COR-L47 (cell line): Measurements from ENCODE around the gene NUP210L.
"Not testable (repeated sequence)": the region's sequence is repeated elsewhere in the genome, so short reads cannot be mapped to it uniquely, and the experiment has no call there.

Experiments
- DNase-seq: peaks from one replicate; lab custom pipeline; 2025; lab: John Stamatoyannopoulos, UW

NUP210L gene

GRCh38 chr1:154097873-154098272, 57.0 kb downstream of the NUP210L start:
- DNase-seq: no peak

GRCh38 chr1:154095456-154096060, 59.3 kb downstream of the NUP210L start:
- DNase-seq: no peak

- DNase-seq: no peak
These were observed 60.5 kb downstream of the NUP210L start for GRCh38 chr1:154094411-154094810.

GRCh38 chr1:154093699-154094098, 61.2 kb downstream of the NUP210L start:
- DNase-seq: no peak

- no peak for DNase-seq
These were observed 63.2 kb downstream of the NUP210L start for GRCh38 chr1:154091706-154092105.

GRCh38 chr1:154087574-154087973, 67.3 kb downstream of the NUP210L start:
- no peak for DNase-seq

GRCh38 chr1:154083057-154083456, 71.8 kb downstream of the NUP210L start:
- DNase-seq: not testable (repeated sequence)

GRCh38 chr1:154081386-154082126, 73.3 kb downstream of the NUP210L start:
- DNase-seq: no peak

GRCh38 chr1:154076413-154076812, 78.5 kb downstream of the NUP210L start:
- DNase-seq: no peak

- no peak for DNase-seq
These were observed 79.1 kb downstream of the NUP210L start for GRCh38 chr1:154075746-154076145.

GRCh38 chr1:154062309-154062708, 92.6 kb downstream of the NUP210L start:
- no peak for DNase-seq

GRCh38 chr1:154047436-154047835, 107.4 kb downstream of the NUP210L start:
- not testable (repeated sequence) for DNase-seq

GRCh38 chr1:154033697-154034096, 121.2 kb downstream of the NUP210L start:
- DNase-seq: not testable (repeated sequence)

GRCh38 chr1:154019940-154020339, 134.9 kb downstream of the NUP210L start:
- no peak for DNase-seq

GRCh38 chr1:154019269-154019668, 135.6 kb downstream of the NUP210L start:
- DNase-seq: no peak

- DNase-seq: no peak
These were observed 140.5 kb downstream of the NUP210L start for GRCh38 chr1:154014154-154014907.

GRCh38 chr1:154012543-154012942, 142.3 kb downstream of the NUP210L start:
- DNase-seq: not testable (repeated sequence)

- DNase-seq: no peak
These were observed 142.7 kb downstream of the NUP210L start for GRCh38 chr1:154012129-154012528.

- no peak for DNase-seq
These were observed 148.7 kb downstream of the NUP210L start for GRCh38 chr1:154006136-154006535.

- no peak for DNase-seq
These were observed 154.5 kb downstream of the NUP210L start for GRCh38 chr1:154000420-154000819.

- DNase-seq: not testable (repeated sequence)
These were observed 158.0 kb downstream of the NUP210L start for GRCh38 chr1:153996882-153997281.

GRCh38 chr1:153995640-153996039, 159.2 kb downstream of the NUP210L start:
- no peak for DNase-seq

- DNase-seq: no peak
These were observed 159.7 kb downstream of the NUP210L start for GRCh38 chr1:153995202-153995601.
